ENCODE results near the gene P2RY6. TPM values are rescaled to one million over a fixed set of nuclear protein-coding genes. Genes with fewer than 3 reads are reported as not detected.

P2RY6 gene
- total and polyA plus RNA-seq, 2 of the 8 experiments (the other 6 are each of a cell fraction or from before 2014, with no cell fraction given): 0.15 TPM; not detected in 1

- Histone ChIP-seq H2BK15ac (ENCODE audit: low read length) (no peak overlapping the region), H2BK120ac (replicated peaks; ENCODE audit: low read depth, low read length) (no peak overlapping the region), H3K14ac (ENCODE audit: insufficient read length) (no peak overlapping the region), H2AK5ac (ENCODE audit: low read depth, low read length) (no peak overlapping the region), H3K23me2 (ENCODE audit: low read depth, low read length) (peaks cover 3% of the 10 kb centered on the region; the same call in 1 of the 2 replicates), H2BK12ac (ENCODE audit: low read depth, low read length) (no peak overlapping the region), H3K4me3 (ENCODE audit: extremely low read depth in 1 of 4, insufficient read depth in 2 of 4, low read depth in 3 of 4, low read length in 4 of 4) (no peak overlapping the region), H4K8ac (ENCODE audit: extremely low read depth, insufficient read depth, low read length) (no peak overlapping the region), H4K91ac (replicated peaks; ENCODE audit: insufficient read length, low read length) (no peak overlapping the region), H3K27ac (ENCODE audit: low read depth, low read length) (no peak overlapping the region), H2BK20ac (ENCODE audit: low read length) (no peak overlapping the region), H3K4me1 (replicated peaks in 1 of 4; ENCODE audit: control insufficient read depth in 3 of 4, insufficient read depth in 4 of 4, low read length in 3 of 4) (peaks cover 0 to 9% (median 8%) of the 10 kb centered on the region in 4 experiments; a peak in 6 of 7 replicates), H3K4me2 (ENCODE audit: insufficient read depth in 1 of 2, low read depth in 2 of 2, low read length in 2 of 2) (no peak overlapping the region), H3K79me1 (ENCODE audit: low read depth, low read length) (peaks cover 5% of the 10 kb centered on the region; the same call in 1 of the 2 replicates), H3K9me3 (ENCODE audit: insufficient read depth in 2 of 2, low read depth in 1 of 2, low read length in 1 of 2) (no peaks in the 10 kb centered on the region), H3K9ac (replicated peaks in 1 of 4; ENCODE audit: extremely low read depth in 1 of 4, low read depth in 3 of 4, low read length in 3 of 4) (no peak overlapping the region), H3K4ac (replicated peaks; ENCODE audit: insufficient read length, low read depth, low read length) (no peak overlapping the region), H4K20me1 (replicated peaks in 1 of 2; ENCODE audit: control insufficient read depth in 1 of 2, insufficient read depth in 2 of 2, low read length in 2 of 2) (peaks cover 10 to 33% of the 10 kb centered on the region in 2 experiments), H3K56ac (replicated peaks; ENCODE audit: insufficient read length, low read depth, low read length) (no peak overlapping the region), H3K18ac (ENCODE audit: extremely low read depth, low read length) (no peak overlapping the region), H3K27me3 (replicated peaks in 1 of 4; ENCODE audit: control insufficient read depth in 3 of 4, extremely low read depth in 1 of 4, insufficient read depth in 3 of 4, low read length in 3 of 4) (peaks cover 4 to 19% (median 17%) of the 10 kb centered on the region in 4 experiments; a peak in 6 of 7 replicates), H2AFZ (ENCODE audit: low read length) (no peak overlapping the region), H2BK5ac (ENCODE audit: low read depth, low read length) (no peak overlapping the region), H3K23ac (ENCODE audit: insufficient read length) (no peak overlapping the region), H3K36me3 (ENCODE audit: control insufficient read depth in 2 of 4, insufficient read depth in 4 of 4, low read length in 3 of 4) (no peaks in the 10 kb centered on the region), H4K5ac (ENCODE audit: insufficient read length, low read depth, low read length) (no peak overlapping the region), H3K79me2 (ENCODE audit: control insufficient read depth in 1 of 2, insufficient read depth in 2 of 2, low read length in 2 of 2) (no peaks in the 10 kb centered on the region)
- DNase-seq (ENCODE audit: low read depth in 1 of 2, low spot score in 2 of 2): no peak
- CTCF ChIA-PET (ENCODE audit: partially characterized antibody): interaction anchor here (0.6 to 59.1 kb wide), 5 partner anchors 3 to 164 kb away, joined by 3 to 1456 read pairs (median 4); partner anchors contain the start of gene RELT
- no peak for FAIRE-seq
- TF ChIP-seq KDM5A (IDR thresholded peaks at IDR 0.05; ENCODE audit: low read length): no peak
- no peak for TF ChIP-seq ATF2 (IDR thresholded peaks at IDR 0.05; ENCODE audit: low read length)
- no peak for TF ChIP-seq POU5F1 (IDR thresholded peaks at IDR 0.05; ENCODE audit: low read depth, low read length)
- TF ChIP-seq RFX5 (IDR thresholded peaks at IDR 0.05; ENCODE audit: borderline replicate concordance, low read depth, low read length): no peak
- no peak for TF ChIP-seq RAD21 (IDR thresholded peaks at IDR 0.05 in 1 of 2, conservative IDR thresholded peaks at IDR 0.05 in 1 of 2; ENCODE audit: low read depth in 2 of 2, low read length in 2 of 2)
- no peak for TF ChIP-seq FOSL1 (IDR thresholded peaks at IDR 0.05; ENCODE audit: insufficient read depth, low read depth, low read length)
- POLR2A ChIA-PET (ENCODE audit: partially characterized antibody): interaction anchor here (1.6 kb wide), 1 partner anchor 28 kb away, joined by 5 read pairs; no protein-coding TSS in a partner anchor
- 73% methylated on average over 8 of the region's 12 CpGs; no CpG with 5 or more reads in 1 of the 2 experiments for WGBS, 2 experiments (ENCODE audit: extremely low coverage in 1 of 2, insufficient coverage in 1 of 2, insufficient read length in 1 of 2, insufficient replicate concordance in 2 of 2, low coverage in 1 of 2, low lambda C conversion rate in 2 of 2, missing lambda C conversion rate in 1 of 2)
Measured at GRCh38 chr11:73347067-73347466, 74.9 kb downstream of the P2RY6 start.

Data from H1 (cell line).